Aorta (tissue), 5 donors: ENCODE measurements around the gene ARHGAP27. TPM values are rescaled to one million over a fixed set of nuclear protein-coding genes. Genes with fewer than 3 reads are reported as not detected.

Source experiments
- ATAC-seq: fragments of 200-7000 bp; cut with Tn5 transposase; one replicate; pipeline ENCODE4 v1.9.1; 2022; ENCODE audit warnings: moderate library complexity; ENCODE audit not compliant: low FRiP score
- DNase-seq, 2 donors: peaks; one replicate each; pipeline ENCODE4 v3.0.0-alpha.2; 2020
- H3K27ac ChIP-seq, 2 donors: one replicate each; pipeline ENCODE4 v1.5.1; 2013; ENCODE audit warnings: low read length in 2 of 2, mild to moderate bottlenecking in 2 of 2, moderate library complexity in 2 of 2, control low read depth in 1 of 2, inconsistent platforms in 1 of 2, low read depth in 1 of 2
- H3K27me3 ChIP-seq, 2 donors: one replicate each; pipeline ENCODE4 v1.6.1; 2013; ENCODE audit warnings: control low read depth in 1 of 2, low read length in 1 of 2, mild to moderate bottlenecking in 1 of 2, moderate library complexity in 1 of 2; ENCODE audit not compliant: insufficient read depth in 2 of 2, control insufficient read depth in 1 of 2
- H3K36me3 ChIP-seq, 2 donors: one replicate each; pipeline ENCODE4 v1.6.1; 2013; ENCODE audit warnings: control low read depth in 1 of 2, low read length in 1 of 2, mild to moderate bottlenecking in 1 of 2; ENCODE audit not compliant: insufficient read depth in 2 of 2, control insufficient read depth in 1 of 2
- H3K4me1 ChIP-seq, 2 donors: one replicate each; pipeline ENCODE4 v1.6.1; 2013; ENCODE audit warnings: low read length in 2 of 2, control low read depth in 1 of 2, mild to moderate bottlenecking in 1 of 2, moderate library complexity in 1 of 2; ENCODE audit not compliant: insufficient read depth in 2 of 2, control insufficient read depth in 1 of 2
- H3K4me3 ChIP-seq, 2 donors: one replicate each; pipeline ENCODE4 v1.5.1; 2013; ENCODE audit warnings: low read length in 2 of 2, control low read depth in 1 of 2, mild to moderate bottlenecking in 1 of 2
- H3K9me3 ChIP-seq: one replicate; pipeline ENCODE4 v1.6.1; 2013; ENCODE audit warnings: mild to moderate bottlenecking, low read length; ENCODE audit not compliant: control insufficient read depth
- WGBS, 2 donors: extraction: QIAGEN DNeasy Blood & Tissue Kit; methylation state at CpG; one replicate each; pipeline ENCODE4 v1.1.7; 2013; 5-methylcytosine and 5-hydroxymethylcytosine counted together
- intact Hi-C, 2 donors: fragments of 100-400 bp; cut with DNase I; formaldehyde crosslinking; loops; one replicate each; pipeline versions ENCODE4 v1.14.2 to v1.15.0; 2022
- polyA plus RNA-seq, 2 donors: library from polyadenylated mRNA; stranded (reverse); fragments of 200-250 nt; gene quantifications; one replicate each; pipeline ENCODE4 v1.2.3, GENCODE V29; 2013
- total RNA-seq, 2 donors: library from RNA; stranded (reverse); fragmentation: NEBNext Ultra II Directional; extraction: Animal tissue kit (Norgen Biotek cat#: 25700); gene quantifications; one replicate each; pipeline ENCODE4 v1.2.1, GENCODE V29; 2021
- donor health status: healthy with polysubstance abuse.
- donor health status: Bipolar disorder and iron deficiency.
- donor health status: DM: no; HTN: no; CAD: no.
- donor health status: DM: no; HTN: no; CAD: no.
- donor health status: DM: yes; HTN: yes; CAD: no.

ARHGAP27 gene
- total and polyA plus RNA-seq, 4 donors, result 5.4 to 41.0 (median 13.6) TPM

DNA sequence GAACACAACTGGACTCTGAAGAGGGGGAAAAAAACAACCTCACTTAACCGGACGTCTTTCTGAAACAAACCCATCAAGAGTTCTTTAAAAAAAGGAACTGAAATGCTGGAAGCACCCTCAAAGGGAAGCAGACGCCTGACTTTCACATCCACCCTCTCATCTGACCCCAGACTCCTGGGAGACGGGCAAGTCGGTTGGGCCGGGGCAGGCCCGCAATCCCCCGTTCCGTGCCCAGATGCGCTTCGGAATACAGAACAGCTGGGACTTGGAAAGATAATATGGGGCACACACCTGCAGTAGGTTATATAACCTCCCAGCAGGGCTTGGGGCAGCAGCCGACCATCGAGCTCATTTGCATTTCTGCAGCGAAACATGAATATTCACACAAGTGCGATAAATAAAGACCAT, 3.7 kb downstream of the ARHGAP27 start:
- H3K4me1 ChIP-seq, result no peaks in the 10 kb centered on the region

DNA sequence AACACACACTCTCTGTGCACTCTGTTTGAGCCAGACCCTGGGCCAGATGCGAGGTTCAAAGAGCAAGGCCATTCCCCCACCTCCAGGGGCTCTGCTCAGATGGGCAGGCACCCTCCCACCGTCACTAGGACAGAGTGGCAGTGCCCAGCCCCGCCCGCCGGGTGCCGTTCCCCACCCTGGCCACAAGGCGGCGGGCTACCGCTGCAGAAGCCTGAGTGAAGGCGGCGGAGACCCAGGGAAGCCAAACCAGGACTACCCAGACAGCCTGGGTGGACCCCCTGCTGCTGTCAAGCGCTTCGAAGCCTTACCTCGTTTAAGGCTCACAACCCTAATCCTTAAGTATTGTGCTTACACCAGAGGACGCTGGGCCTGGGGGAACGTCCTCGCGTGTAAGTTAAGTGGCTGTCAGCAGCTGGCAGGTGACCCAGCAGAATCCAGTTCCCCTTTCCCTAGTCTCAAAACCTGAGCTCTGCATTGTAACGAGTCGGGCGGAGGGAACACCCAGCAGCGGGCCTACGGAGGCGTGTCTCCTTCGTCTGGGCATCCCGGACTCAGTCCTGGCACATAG, 4.5 kb downstream of the ARHGAP27 start:
- H3K36me3 ChIP-seq, result no peaks in the 10 kb centered on the region
- ATAC-seq, result peak; percentile 82
- 0 to 1% methylated on average over 26 of the region's 26 CpGs for WGBS, 2 donors
- no peak overlapping the region for H3K27ac ChIP-seq
- H3K27me3 ChIP-seq, result no peaks in the 10 kb centered on the region
- peak; percentile 79 to 91 for DNase-seq
- H3K9me3 ChIP-seq, result no peaks in the 10 kb centered on the region
- H3K4me1 ChIP-seq, result no peaks in the 10 kb centered on the region
- H3K4me3 ChIP-seq, result no peak overlapping the region
- intact Hi-C loops, result no loop called here

More for the DNA sequence above, 3.7 kb downstream of the ARHGAP27 start:
- peak; percentile 63 for DNase-seq
- H3K4me3 ChIP-seq, result no peak overlapping the region
- no peak overlapping the region for H3K27ac ChIP-seq
- H3K27me3 ChIP-seq, result no peaks in the 10 kb centered on the region
- no peaks in the 10 kb centered on the region for H3K9me3 ChIP-seq
- intact Hi-C loops, result no loop called here
- ATAC-seq, result no peak
- no peaks in the 10 kb centered on the region for H3K36me3 ChIP-seq
- 12 to 20% methylated on average over 15 of the region's 15 CpGs for WGBS, 2 donors

DNA sequence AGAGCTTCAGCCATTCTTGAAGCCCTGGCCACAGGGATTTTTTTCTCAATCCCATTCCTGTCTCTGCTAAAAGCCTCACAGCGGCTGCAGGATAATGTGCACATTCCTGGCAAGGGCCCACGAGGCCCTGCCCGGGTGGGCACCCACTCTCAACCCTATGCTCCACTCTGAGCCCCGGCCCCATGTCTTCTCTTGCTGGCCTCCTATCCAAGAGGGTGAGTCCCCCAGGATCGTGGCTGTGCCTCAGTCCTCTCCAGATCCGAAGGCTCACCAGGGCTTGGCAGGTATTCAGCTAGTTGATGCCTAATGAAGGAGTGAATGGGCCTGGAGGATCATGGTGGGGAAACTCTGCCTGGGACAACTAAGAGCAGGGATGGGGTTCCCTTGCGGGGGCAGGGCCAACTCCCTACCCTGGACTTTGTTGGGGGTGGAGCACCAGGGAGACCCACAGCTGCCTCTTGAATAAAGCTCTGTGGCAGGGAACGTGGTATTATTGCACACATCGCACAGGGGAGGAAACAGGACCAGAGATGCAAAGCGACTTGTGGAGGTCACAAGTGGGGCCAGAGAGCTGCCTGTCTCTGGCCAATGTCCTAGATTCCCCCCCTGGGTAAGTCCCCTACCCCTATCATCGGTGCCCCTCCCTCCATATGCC, 5.4 kb downstream of the ARHGAP27 start:
- 73 to 79% methylated on average over 11 of the region's 11 CpGs for WGBS, 2 donors
- peak; percentile 44 to 49 for DNase-seq
- Histone ChIP-seq H3K27me3 (no peaks in the 10 kb centered on the region), H3K4me3 (no peak overlapping the region), H3K9me3 (no peaks in the 10 kb centered on the region), H3K27ac (no peak overlapping the region), H3K36me3 (no peaks in the 10 kb centered on the region), H3K4me1 (no peaks in the 10 kb centered on the region)
- intact Hi-C loops, result no loop called here
- no peak for ATAC-seq

DNA sequence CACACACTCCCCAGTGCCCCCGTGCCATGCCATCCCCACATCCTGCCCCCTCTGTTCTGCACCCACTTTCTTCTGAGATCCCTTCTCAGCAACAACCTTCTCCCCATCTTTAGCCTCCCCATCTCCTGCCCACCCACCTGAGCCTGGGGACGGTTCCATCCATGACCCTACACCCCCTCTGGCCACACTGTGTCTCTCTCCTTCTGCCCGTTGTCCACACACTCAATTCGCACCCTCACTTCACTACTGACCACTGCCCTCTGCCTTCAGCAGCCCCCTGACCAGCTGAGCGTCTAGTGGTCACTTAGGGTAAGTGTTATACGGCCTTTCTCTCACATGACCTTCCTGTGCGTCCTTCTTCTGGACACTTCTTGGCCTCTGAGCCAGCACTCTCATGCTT, 6.1 kb downstream of the ARHGAP27 start:
- H3K4me3 ChIP-seq, result no peak overlapping the region
- 76 to 83% methylated on average over 7 of the region's 7 CpGs for WGBS, 2 donors
- intact Hi-C loops, result no loop called here
- no peak overlapping the region for H3K27ac ChIP-seq
- ATAC-seq (no peak), DNase-seq (peak; percentile 6 to 61)
- no peaks in the 10 kb centered on the region for H3K4me1 ChIP-seq
- H3K27me3 ChIP-seq, result no peaks in the 10 kb centered on the region
- no peaks in the 10 kb centered on the region for H3K36me3 ChIP-seq
- H3K9me3 ChIP-seq, result no peaks in the 10 kb centered on the region

DNA sequence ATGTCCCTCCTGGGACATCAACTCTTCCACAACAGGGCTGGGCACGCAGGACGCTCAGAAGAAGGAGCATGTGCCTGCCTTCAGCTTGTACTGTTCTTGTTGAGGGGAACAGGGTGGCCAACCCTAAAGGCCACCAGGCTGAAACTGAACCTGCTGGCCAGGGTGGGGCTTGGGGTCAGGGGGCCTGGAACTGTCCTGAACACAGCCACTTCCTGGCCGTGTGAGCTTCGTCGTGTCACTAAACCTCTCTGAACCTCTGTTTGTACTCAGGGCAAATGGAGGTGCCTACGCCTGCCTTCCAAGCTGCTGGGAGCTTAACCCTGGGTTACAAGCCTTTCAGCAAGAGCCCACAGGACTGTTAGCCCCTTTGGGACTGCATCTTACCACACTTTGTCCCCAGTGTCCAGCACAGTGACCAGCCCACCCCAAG, 6.7 kb downstream of the ARHGAP27 start:
- ATAC-seq, result no peak
- H3K9me3 ChIP-seq, result no peaks in the 10 kb centered on the region
- DNase-seq, result peak; percentile 20 to 54
- H3K27ac ChIP-seq, result no peak overlapping the region
- H3K4me3 ChIP-seq, result no peak overlapping the region
- intact Hi-C loops, result no loop called here
- H3K27me3 ChIP-seq, result no peaks in the 10 kb centered on the region
- H3K36me3 ChIP-seq, result no peaks in the 10 kb centered on the region
- H3K4me1 ChIP-seq, result no peaks in the 10 kb centered on the region
- WGBS, 2 donors, result 86 to 90% methylated on average over 6 of the region's 6 CpGs

DNA sequence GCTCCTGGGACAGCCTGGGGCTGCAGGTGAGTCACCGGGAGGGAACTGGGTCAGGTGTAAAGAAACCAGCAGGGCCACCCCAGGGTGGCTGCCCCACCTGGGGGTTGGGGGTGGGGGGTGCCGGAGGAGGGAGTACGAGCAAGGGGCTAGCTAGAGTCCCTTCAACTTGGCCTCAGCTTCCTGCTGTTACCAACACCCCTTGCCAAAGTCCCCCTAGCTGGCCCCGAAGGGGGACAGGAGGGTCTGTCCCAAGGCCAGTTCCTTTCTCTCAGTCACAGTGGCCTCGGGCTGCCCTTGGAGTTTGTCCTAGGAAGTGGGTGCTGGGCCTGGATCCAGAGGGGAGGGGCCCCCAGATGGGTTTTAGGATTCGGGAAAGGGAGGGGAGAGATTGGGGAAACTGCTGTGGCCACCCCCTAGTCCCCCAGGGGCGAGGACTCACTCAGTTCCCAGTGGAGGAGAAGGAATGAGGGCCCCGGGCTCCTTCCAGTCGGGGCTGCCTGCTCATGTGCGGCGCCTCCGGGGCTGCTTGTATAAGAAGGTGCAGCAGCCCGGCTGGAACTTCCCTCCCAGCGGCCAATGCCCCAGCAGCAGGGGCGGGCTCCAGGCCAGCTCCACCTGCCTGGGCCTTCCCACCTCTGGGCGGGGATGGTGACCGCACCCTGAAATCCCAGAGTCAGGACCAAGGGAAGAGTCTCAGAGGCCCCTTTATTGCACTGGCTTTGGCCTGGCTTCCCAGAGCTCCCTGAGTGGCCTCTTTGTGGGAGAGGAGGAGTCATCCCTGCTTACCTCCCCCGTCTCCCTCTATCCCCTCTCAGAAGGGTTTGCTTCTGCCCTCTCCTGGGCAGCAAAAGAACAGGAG, 7.3 kb downstream of the ARHGAP27 start:
- WGBS, 2 donors, result 76 to 80% methylated on average over 18 of the region's 18 CpGs
- no peaks in the 10 kb centered on the region for H3K27me3 ChIP-seq
- no peaks in the 10 kb centered on the region for H3K4me1 ChIP-seq
- intact Hi-C loops, result no loop called here
- no peak for ATAC-seq
- no peak overlapping the region for H3K4me3 ChIP-seq
- H3K9me3 ChIP-seq, result no peaks in the 10 kb centered on the region
- no peaks in the 10 kb centered on the region for H3K36me3 ChIP-seq
- DNase-seq, result peak; percentile 54 to 63
- H3K27ac ChIP-seq, result no peak overlapping the region

DNA sequence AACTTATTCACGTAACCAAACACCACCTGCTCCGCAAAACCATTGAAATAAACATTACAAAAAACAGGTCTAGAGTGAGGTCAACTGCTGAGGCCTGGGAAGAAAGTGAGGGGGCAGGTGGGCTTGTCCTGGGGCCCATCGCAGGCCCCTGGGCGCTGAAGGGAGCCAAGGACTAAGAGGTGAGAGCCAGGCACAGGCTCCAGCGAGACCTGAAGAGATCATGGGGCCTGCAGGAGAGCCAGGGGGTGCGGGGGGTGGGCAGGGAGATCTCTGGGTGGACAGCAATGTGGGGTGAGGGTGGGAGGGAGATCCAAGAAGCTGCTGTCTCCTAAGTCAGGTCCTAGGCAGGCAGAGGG, 7.9 kb downstream of the ARHGAP27 start:
- H3K4me1 ChIP-seq, result no peaks in the 10 kb centered on the region
- H3K4me3 ChIP-seq, result no peak overlapping the region
- 93 to 100% methylated on average over 6 of the region's 6 CpGs for WGBS, 2 donors
- no peaks in the 10 kb centered on the region for H3K36me3 ChIP-seq
- no peaks in the 10 kb centered on the region for H3K9me3 ChIP-seq
- DNase-seq (peak in 1 of 2 donors; percentile 47), ATAC-seq (no peak)
- intact Hi-C loops, result no loop called here
- no peaks in the 10 kb centered on the region for H3K27me3 ChIP-seq
- H3K27ac ChIP-seq, result no peak overlapping the region

DNA sequence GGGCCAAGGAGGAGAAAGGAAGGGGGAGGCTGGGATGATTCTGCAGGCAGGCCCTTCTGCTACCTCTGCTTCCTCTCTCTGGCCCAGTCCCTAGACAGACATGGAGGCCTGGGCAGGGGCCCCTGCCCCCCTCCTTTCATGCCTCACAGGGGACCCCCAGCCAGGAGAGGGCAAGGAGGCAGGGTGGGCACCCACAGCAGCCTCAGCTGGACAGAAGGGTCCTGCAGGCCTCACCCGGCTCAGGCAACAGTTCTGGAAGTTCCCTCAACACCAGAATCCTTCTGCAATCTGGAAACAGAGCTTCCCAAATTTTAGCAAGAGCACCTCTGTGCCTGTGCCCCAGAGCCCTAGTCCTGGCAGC, 8.7 kb downstream of the ARHGAP27 start:
- H3K9me3 ChIP-seq, result no peaks in the 10 kb centered on the region
- H3K27ac ChIP-seq, result no peak overlapping the region
- WGBS, 2 donors, result 85 to 100% methylated on average over 1 of the region's 1 CpG
- no peak overlapping the region for H3K4me3 ChIP-seq
- ATAC-seq (no peak), DNase-seq (peak; percentile 19 to 40)
- no peaks in the 10 kb centered on the region for H3K4me1 ChIP-seq
- H3K36me3 ChIP-seq, result no peaks in the 10 kb centered on the region
- no peaks in the 10 kb centered on the region for H3K27me3 ChIP-seq
- intact Hi-C loops, result no loop called here
